GM10847 (cell line): ENCODE measurements around the gene TIGD6.
A peak's percentile ranks its signal among the peaks of the same experiment; 100 is the strongest.

Source experiments
- POLR2A ChIP-seq: IDR thresholded peaks from 2 replicates; pipeline ENCODE4 v1.6.1; 2011; ENCODE audit not compliant: insufficient read length; ENCODE audit errors: extremely low read depth

TIGD6 gene

DNA sequence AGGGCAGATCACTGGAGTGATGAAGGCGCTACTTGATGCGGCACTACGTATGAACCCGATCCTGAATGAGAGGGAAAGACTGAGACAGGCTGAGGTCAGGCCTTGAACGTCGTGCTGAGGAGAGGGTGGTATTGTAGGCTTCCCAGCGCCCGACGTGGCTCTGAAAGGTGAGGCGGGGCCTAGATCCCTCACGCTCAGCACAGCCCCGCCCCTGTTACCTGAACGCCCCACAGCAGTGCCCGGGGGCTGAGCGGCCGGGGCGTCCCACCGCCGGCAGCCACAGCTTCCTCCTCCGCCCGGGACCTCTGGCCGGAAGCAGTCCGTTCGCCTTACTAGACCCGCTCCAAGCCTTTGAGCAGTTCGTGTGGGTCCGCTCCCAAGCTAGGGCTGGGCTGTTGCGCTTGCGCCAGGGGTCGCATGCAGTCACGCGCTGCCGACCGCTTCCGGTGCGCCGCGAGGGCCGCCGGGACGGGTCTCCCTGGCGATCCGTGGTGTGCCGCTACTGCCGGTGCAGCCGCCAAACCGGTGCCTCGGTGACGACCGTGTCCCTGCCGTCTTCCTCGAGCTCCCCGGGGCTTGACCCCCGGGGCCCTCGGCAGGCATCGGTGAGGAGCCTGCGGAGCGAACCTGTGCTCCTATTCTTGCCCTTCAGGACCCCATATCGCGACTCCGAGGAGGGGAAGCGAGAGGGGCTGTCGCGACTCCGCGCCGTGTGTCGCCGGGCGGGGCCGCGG, at the start of gene TIGD6, which contains the start of gene HMGXB3:
TSS of gene TIGD6 (minus strand) at position 399 of the 734 bp plus-strand sequence. CDS start 4,306 bp downstream, outside the sequence.
TSS of gene HMGXB3 (plus strand) at position 484 of the 734 bp plus-strand sequence. CDS start 4,114 bp downstream, outside the sequence.
- TF ChIP-seq POLR2A, result peak; percentile 92

DNA sequence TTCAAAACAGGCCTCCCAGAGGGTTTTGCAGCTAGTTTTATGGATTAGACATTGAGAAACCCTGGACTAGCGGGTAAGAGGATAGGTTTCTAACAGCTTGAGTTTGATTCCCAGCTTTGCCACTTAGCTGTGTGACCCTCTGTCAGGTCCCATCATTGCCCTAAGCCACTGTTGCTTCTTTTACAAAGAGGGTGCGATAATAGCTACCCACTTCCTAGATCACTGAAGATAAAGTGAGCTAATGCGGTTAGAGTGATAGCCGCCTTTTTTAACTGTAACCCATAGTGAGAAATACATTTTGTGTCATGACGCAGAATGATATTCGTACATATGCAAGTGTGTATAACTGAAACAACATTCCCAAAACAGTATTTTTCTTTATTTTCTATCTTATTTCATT, 45.6 kb upstream of the TIGD6 start:
- TF ChIP-seq POLR2A, result no peak

DNA sequence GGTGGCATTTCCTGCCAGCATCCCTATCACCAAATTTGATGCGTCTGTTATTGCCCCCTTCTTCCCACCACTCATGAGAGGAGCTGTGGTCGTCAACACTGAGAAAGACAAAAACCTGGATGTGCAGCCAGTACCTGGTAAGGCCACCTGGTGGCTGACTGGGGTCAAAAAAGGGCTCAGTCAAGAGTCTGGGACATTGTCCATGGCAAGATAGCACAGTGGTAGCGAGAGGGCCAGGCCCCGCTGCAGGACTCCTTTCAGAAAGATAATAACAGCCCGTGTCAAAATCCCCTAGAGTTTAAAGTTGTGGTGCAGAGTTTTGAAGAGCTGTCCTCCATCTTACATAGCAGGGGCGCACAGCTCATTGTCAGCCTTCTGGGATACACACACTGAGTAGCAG, 45.1 kb upstream of the TIGD6 start:
- no peak for TF ChIP-seq POLR2A

DNA sequence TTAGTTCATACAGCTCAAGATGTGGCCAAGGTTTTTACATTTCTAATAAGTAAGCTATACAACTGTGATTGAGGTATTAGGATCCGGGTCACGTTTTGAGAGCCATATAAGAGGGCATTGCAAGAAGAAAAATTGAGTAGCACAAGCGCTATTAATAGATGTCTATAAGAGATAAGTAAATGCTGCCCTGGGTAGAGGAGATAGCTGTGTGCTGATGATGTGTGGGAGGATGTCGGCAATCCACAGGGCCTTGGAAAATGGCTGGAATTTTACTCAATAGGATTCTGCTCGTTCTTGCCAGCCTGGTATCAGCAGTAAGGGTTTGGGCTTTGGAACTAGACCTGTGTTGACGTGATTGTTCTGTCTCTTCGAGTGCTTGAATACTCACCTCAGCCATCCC, 44.3 kb upstream of the TIGD6 start:
- no peak for TF ChIP-seq POLR2A

DNA sequence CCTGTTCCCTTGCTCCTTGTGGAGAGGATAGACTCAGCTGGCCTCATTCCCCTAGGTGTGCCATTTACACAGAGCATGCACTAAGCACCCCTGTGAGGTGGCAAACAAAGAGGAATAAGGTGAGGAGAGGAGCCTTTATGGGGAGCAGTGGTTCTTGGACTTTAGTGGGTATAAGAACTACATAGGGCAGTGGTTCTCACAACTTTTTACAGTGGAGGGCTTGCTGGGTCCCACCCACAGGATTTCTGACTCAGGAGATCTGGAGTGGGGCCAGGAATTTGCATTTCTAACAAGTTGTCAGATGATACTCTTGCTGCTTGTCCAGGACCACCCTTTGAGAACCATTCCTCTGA, 43.9 kb upstream of the TIGD6 start:
- TF ChIP-seq POLR2A, result no peak

DNA sequence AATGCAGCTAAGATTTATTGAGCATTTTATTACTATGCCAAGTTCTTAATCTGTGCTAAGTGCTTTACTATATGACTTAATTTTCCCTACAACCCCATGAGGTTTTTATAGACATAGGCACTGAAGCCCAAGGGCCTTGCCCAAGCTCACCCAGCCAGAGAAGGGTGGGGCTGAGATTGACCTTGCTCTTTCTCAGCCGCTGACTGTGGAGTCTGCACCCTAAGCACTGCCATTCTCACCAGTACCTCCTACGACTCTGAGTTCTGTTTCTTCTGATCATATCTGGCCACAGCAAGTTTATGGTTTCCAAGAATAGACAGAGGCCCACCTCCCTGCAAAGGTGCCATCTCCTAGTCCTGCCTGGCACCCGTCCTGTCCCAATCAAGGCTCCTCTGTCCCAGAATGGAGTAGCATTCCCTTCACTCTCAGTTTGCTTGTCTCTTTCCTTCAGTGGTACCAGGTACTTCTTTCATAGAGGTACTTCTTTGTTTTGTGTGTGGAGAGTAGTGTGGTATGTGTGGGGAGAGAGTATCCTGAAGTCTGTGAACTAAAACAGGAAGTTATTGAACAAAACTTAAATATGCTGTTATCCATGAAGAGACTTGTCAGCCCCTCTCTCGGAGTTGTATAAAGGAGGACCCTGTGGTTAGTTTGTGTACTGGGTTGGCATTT, 43.3 kb upstream of the TIGD6 start:
- no peak for TF ChIP-seq POLR2A

DNA sequence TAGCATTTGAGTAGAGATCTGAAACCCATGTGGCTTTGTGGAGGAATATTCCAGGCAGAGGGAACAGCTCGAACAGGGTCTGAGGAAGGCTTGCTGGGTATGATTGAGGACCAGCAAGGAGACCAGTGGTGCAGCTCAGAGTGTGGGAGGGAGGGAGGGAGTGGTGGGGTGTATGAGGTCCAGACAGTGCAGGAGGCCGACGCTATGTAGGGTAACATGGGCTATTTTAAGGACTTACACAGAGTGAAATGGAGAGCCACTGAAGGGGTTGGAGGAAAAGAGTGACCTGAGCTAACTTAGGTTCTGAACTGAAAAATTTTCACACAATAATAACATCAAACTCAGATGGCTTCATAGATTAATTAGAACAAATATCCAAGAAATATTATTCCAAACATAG, 42.0 kb upstream of the TIGD6 start:
- no peak for TF ChIP-seq POLR2A

DNA sequence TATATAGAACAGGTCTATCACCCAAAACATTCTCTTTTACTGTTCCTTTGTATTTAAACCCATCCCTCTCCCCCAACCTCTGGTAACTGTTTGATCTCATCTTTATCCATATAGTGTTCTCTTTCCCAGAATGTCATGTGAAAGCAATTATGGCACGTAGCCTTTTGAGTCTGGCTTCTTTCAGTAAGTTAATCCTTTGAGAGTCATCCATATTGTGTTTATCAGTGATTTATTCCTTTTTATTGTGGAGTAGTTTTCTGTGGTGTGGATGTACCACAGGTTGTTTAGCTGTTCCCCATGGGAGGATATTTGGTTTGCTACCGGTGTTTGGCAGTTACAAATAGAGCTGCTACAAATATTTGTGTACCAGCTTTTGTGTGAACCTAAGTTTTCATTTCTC, 38.1 kb upstream of the TIGD6 start:
- no peak for TF ChIP-seq POLR2A

DNA sequence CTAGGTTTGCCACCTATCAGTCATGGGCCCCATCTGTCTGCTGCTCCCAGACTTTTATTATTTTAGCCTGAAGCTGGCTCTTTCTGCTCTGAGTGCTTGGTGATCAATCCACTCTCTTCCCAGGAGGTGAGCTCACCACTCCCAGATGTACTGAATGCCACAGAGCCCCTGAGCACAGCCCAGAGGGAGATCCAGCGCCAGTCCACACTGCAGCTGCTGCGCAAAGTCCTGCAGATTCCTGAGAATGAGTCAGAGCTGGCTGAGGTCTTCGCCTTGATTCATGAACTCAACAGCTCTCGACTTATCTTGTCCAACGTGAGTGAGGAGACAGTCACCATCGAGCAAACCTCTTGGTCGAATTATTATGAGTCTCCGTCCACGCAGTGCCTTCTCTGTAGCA, 36.1 kb upstream of the TIGD6 start:
- no peak for TF ChIP-seq POLR2A

DNA sequence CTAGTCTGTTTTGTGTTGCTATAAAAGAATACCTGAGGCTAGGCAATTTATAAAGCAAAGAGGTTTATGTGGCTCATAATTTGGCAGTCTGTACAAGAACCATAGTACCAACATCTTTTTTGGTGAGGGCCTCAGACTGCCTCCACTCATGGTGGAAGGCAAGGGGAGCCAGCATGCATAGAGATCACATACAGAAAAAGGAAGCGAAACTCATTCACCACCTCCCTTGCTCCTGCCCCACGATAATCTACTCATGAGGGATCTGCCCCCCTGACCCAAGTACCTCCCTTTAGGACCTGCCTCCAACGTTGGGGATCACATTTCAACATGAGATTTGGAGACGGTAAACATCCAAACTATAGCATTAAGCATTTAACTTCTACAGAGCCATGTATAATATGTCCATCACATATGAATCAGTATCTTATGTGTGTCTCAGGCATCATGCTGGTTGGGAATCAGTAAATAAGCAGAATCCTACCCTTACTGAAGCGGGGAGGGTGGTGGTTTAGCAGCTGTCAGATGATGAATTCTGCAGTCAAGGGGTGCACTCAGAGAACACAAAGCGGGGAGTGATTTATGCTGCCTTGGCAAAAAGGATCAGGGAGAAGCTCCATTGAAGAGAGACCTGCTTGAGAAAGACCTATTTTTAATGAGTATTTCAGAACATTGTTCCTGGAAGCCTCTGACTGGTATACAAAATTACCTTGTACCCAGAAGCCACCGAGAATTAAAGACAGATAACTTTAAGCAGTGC, 34.9 kb upstream of the TIGD6 start:
- no peak for TF ChIP-seq POLR2A

DNA sequence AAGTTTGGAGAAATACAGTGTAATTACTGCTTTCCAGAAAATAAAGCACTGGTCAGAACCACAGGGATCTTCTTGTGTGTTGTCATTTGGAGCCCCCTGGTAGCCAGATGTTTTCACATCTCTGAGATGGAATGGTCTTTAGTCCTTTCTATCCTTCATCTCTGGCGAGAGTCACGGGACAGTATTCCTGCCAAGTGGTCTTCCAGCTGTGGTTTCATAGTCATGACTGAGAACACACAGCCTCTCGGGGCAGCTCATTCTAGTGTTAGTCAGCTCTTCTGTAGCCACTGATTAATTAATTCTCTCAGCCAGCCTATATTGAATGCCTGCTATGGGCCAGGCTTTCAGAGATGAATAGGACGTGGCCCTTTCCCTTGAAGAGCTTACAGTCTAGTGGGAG, 34.2 kb upstream of the TIGD6 start:
- TF ChIP-seq POLR2A, result no peak

DNA sequence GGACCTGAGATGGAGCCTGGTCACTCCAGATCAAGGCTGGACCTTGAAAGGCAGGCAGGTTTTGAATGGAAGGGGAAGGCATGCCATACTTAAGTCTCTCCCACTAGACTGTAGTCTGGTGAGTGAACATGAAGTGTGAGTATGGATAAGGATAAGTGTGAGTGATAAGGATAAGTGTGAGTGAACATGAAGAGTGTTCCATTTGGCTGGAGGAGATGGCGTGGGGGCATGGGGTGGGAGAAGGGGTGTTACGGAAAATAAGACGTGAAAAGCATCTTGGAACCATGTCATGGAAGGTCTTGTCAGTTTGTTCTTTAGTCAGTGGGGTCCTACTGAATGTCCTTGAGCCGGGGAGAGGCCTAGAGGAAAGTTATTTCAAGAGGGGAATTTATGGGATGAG, 32.9 kb upstream of the TIGD6 start:
- TF ChIP-seq POLR2A, result no peak

DNA sequence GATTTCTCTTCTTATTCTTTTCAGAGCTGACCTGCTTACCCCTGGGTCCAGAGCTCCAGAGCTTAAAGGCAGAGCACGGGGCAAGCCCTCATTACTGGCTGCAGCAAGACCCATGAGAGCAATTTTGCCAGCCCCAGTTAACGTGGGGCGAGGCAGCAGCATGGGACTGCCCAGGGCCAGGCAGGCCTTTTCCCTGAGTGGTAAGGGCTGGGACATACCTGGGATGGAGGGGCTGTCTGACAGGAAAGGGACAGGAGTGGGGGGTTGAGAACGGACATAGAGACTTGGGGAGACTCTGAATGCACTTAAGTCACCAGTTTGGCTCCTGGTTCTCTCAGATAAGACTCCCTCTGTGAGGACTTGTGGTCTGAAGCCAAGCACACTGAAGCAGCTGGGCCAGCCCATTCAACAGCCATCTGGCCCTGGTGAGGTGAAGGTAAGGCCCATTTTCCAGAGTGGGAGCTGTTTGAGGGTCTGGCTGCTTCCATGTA, 26.3 kb upstream of the TIGD6 start:
- TF ChIP-seq POLR2A, result no peak

DNA sequence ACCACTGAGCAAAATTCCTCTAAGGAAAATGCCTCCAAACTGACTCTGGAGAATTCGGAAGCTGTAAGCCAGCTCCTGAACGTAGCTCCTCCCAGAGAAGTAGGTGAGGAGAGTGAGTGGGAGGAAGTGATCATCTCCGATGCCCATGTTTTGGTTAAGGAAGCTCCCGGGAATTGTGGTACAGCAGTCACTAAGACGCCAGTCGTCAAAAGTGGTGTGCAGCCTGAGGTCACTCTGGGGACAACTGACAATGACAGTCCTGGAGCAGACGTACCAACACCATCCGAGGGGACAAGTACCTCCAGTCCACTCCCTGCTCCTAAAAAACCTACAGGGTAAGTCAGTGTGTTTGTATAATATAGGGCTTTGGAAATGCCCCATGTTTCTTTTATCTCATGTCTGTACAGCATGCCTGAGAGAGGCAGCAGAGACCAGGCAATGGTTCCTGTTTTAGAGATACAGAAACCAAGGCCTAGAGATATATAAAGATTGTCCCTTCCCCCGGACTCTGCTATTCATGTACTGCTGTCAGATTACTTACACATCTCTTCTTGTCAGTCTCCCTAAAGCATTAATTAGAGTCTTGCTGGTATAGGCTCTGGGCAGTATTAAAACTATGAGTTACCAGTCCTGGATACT, 24.0 kb upstream of the TIGD6 start:
- no peak for TF ChIP-seq POLR2A

DNA sequence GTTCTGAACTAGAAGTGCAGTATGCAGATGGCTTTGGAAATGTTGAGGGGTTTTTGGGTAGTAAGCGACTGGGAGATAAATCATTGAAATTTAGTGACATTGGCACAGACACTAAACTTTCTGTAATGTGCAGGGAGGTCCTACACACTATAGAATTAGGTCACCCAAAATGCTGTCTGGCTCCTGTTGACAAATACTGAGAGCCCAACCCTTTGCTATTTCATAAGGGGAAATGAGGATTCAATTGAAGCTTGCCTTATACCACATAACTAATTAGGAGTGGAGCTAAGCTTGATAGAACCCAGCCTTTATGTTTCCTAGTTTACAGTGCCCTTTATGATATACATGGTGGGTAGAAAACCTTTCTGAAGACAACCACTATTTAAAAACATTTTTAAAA, 22.7 kb upstream of the TIGD6 start:
- TF ChIP-seq POLR2A, result no peak
